ENCODE data around the gene MFGE8. TPM values are rescaled to one million over a fixed set of nuclear protein-coding genes. Genes with fewer than 3 reads are reported as not detected.
A peak's percentile ranks its signal among the peaks of the same experiment; 100 is the strongest.

MFGE8 gene
- total and polyA plus RNA-seq, 9 donors, result 65.2 to 162 (median 117) TPM

GRCh38 chr15:88908697-88909621 lies 4.2 kb downstream of the MFGE8 start:
- peaks cover 62% of the 10 kb centered on the region for H3K4me1 ChIP-seq (ENCODE audit: control insufficient read depth, insufficient read depth, low read length)
- peaks cover 49% of the 10 kb centered on the region for H3K36me3 ChIP-seq (ENCODE audit: control insufficient read depth, insufficient read depth, low read length)
- no peaks in the 10 kb centered on the region for H3K27me3 ChIP-seq (ENCODE audit: control insufficient read depth, insufficient read depth, low read length)
- H3K27ac ChIP-seq (ENCODE audit: low read length), result peak overlapping the region; percentile 3
- DNase-seq, result no peak
- no peak overlapping the region for H3K4me3 ChIP-seq (ENCODE audit: low read length)
- no peaks in the 10 kb centered on the region for H3K9me3 ChIP-seq (replicated peaks; ENCODE audit: control insufficient read depth, low read depth, low read length)
- WGBS (ENCODE audit: insufficient coverage), result 57% methylated on average over 10 of the region's 16 CpGs

- Histone ChIP-seq H3K36me3 (ENCODE audit: control insufficient read depth, insufficient read depth, low read length) (peaks cover 53% of the 10 kb centered on the region), H3K27ac (ENCODE audit: low read length) (no peak overlapping the region), H3K9me3 (replicated peaks; ENCODE audit: control insufficient read depth, low read depth, low read length) (no peaks in the 10 kb centered on the region), H3K27me3 (ENCODE audit: control insufficient read depth, insufficient read depth, low read length) (no peaks in the 10 kb centered on the region), H3K4me3 (ENCODE audit: low read length) (no peak overlapping the region), H3K4me1 (ENCODE audit: control insufficient read depth, insufficient read depth, low read length) (peaks cover 59% of the 10 kb centered on the region)
- WGBS (ENCODE audit: insufficient coverage), result 86% methylated on average over 10 of the region's 12 CpGs
- no peak for DNase-seq
These were observed 5.1 kb downstream of the MFGE8 start for GRCh38 chr15:88908123-88908522.

- Histone ChIP-seq H3K36me3 (ENCODE audit: control insufficient read depth, insufficient read depth, low read length) (peaks cover 63% of the 10 kb centered on the region), H3K4me3 (ENCODE audit: low read length) (no peak overlapping the region), H3K27me3 (ENCODE audit: control insufficient read depth, insufficient read depth, low read length) (no peaks in the 10 kb centered on the region), H3K9me3 (replicated peaks; ENCODE audit: control insufficient read depth, low read depth, low read length) (no peaks in the 10 kb centered on the region), H3K27ac (ENCODE audit: low read length) (no peak overlapping the region), H3K4me1 (ENCODE audit: control insufficient read depth, insufficient read depth, low read length) (peaks cover 53% of the 10 kb centered on the region)
- WGBS (ENCODE audit: insufficient coverage), result 84% methylated on average over 12 of the region's 14 CpGs
- DNase-seq, result no peak
These were observed 6.1 kb downstream of the MFGE8 start for GRCh38 chr15:88907111-88907510.

- WGBS (ENCODE audit: insufficient coverage), result 94% methylated on average over 7 of the region's 7 CpGs
- DNase-seq, result no peak
- no peaks in the 10 kb centered on the region for H3K27me3 ChIP-seq (ENCODE audit: control insufficient read depth, insufficient read depth, low read length)
- no peaks in the 10 kb centered on the region for H3K9me3 ChIP-seq (replicated peaks; ENCODE audit: control insufficient read depth, low read depth, low read length)
- no peak overlapping the region for H3K27ac ChIP-seq (ENCODE audit: low read length)
- peaks cover 47% of the 10 kb centered on the region for H3K4me1 ChIP-seq (ENCODE audit: control insufficient read depth, insufficient read depth, low read length)
- no peak overlapping the region for H3K4me3 ChIP-seq (ENCODE audit: low read length)
- H3K36me3 ChIP-seq (ENCODE audit: control insufficient read depth, insufficient read depth, low read length), result peaks cover 69% of the 10 kb centered on the region
These were observed 6.6 kb downstream of the MFGE8 start for GRCh38 chr15:88906551-88906950.

DNA sequence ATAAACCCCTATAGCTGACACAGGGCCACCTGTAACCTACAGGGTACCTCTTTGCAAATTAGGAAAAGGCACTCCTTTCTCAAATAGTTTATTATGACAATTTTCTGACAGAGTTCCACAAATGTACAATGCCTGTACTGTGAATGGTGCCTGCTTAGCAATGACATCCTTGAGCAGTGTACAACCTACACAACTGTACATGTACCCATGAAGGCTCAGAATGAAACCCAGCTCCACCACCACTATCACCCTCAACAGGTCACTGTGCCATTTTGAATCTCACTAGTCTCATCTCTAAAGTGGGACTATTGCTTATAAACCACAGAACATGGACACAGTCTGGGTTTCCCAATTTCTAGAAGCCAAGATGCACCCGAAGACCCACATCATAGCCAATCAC lies 7.0 kb downstream of the MFGE8 start:
- Histone ChIP-seq H3K4me3 (ENCODE audit: low read length) (no peak overlapping the region), H3K4me1 (ENCODE audit: control insufficient read depth, insufficient read depth, low read length) (peaks cover 43% of the 10 kb centered on the region), H3K9me3 (replicated peaks; ENCODE audit: control insufficient read depth, low read depth, low read length) (no peaks in the 10 kb centered on the region), H3K27ac (ENCODE audit: low read length) (no peak overlapping the region), H3K36me3 (ENCODE audit: control insufficient read depth, insufficient read depth, low read length) (peaks cover 73% of the 10 kb centered on the region), H3K27me3 (ENCODE audit: control insufficient read depth, insufficient read depth, low read length) (no peaks in the 10 kb centered on the region)
- no peak for DNase-seq
- WGBS (ENCODE audit: insufficient coverage), result 100% methylated on average over 1 of the region's 1 CpG

DNA sequence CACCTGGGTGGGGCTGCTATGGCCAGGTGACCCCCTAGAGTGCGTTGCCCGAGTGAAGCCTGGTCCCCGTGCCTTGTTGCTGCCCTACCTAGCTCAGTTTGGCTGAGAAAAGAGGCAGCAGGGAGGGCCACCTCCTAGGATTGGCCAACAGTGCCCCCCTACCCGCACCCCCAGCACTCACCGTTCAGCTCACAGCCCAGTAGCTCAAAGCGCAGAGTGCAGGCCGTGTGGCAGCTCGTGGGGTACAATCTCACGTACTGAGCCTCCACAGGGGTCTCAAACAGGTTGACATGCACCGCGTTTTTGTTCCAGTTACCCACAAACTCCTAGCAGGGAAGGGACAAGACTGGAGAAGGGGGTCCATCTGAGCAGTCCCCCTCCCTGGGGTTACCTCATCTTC lies 7.6 kb downstream of the MFGE8 start:
- Histone ChIP-seq H3K9me3 (replicated peaks; ENCODE audit: control insufficient read depth, low read depth, low read length) (no peaks in the 10 kb centered on the region), H3K4me3 (ENCODE audit: low read length) (no peak overlapping the region), H3K27ac (ENCODE audit: low read length) (no peak overlapping the region), H3K36me3 (ENCODE audit: control insufficient read depth, insufficient read depth, low read length) (peaks cover 73% of the 10 kb centered on the region), H3K27me3 (ENCODE audit: control insufficient read depth, insufficient read depth, low read length) (no peaks in the 10 kb centered on the region), H3K4me1 (ENCODE audit: control insufficient read depth, insufficient read depth, low read length) (peaks cover 37% of the 10 kb centered on the region)
- 90% methylated on average over 7 of the region's 11 CpGs for WGBS (ENCODE audit: insufficient coverage)
- no peak for DNase-seq

GRCh38 chr15:88904624-88905327 lies 8.4 kb downstream of the MFGE8 start:
- H3K36me3 ChIP-seq (ENCODE audit: control insufficient read depth, insufficient read depth, low read length), result peaks cover 72% of the 10 kb centered on the region
- whole genome bisulfite sequencing (ENCODE audit: insufficient coverage), result 10% methylated on average over 5 of the region's 10 CpGs
- H3K27ac ChIP-seq (ENCODE audit: low read length), result peak overlapping the region; percentile 35
- H3K27me3 ChIP-seq (ENCODE audit: control insufficient read depth, insufficient read depth, low read length), result no peaks in the 10 kb centered on the region
- no peak overlapping the region for H3K4me3 ChIP-seq (ENCODE audit: low read length)
- H3K9me3 ChIP-seq (replicated peaks; ENCODE audit: control insufficient read depth, low read depth, low read length), result no peaks in the 10 kb centered on the region
- peaks cover 30% of the 10 kb centered on the region for H3K4me1 ChIP-seq (ENCODE audit: control insufficient read depth, insufficient read depth, low read length)
- peak; percentile 87 for DNase-seq

GRCh38 chr15:88904257-88904623 lies 8.9 kb downstream of the MFGE8 start:
- no peaks in the 10 kb centered on the region for H3K9me3 ChIP-seq (replicated peaks; ENCODE audit: control insufficient read depth, low read depth, low read length)
- no peak overlapping the region for H3K4me3 ChIP-seq (ENCODE audit: low read length)
- DNase-seq, result no peak
- H3K36me3 ChIP-seq (ENCODE audit: control insufficient read depth, insufficient read depth, low read length), result peaks cover 72% of the 10 kb centered on the region
- H3K27me3 ChIP-seq (ENCODE audit: control insufficient read depth, insufficient read depth, low read length), result no peaks in the 10 kb centered on the region
- H3K4me1 ChIP-seq (ENCODE audit: control insufficient read depth, insufficient read depth, low read length), result peaks cover 25% of the 10 kb centered on the region
- 50% methylated on average over 2 of the region's 2 CpGs for WGBS (ENCODE audit: insufficient coverage)
- H3K27ac ChIP-seq (ENCODE audit: low read length), result no peak overlapping the region

DNA sequence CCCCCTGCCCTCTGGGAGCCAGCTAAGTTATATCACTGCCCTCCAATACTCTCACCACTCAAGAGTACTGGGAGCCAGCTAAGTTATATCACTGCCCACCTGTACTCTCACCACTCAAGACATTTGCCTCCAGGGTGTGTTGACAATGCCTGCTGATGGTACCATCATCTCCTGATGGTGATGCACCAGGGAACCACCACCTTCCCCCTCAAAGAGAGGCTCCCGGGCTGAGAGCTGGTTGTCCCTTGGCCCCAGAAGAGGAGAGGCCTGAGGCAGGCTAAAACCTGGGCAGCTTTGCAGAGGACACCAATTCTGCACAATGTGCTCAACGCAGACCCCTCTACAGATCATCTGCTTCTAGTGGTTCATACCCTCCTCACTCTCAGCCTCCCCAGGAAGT lies 10.3 kb downstream of the MFGE8 start:
- Histone ChIP-seq H3K36me3 (ENCODE audit: control insufficient read depth, insufficient read depth, low read length) (peaks cover 65% of the 10 kb centered on the region), H3K27me3 (ENCODE audit: control insufficient read depth, insufficient read depth, low read length) (no peaks in the 10 kb centered on the region), H3K4me3 (ENCODE audit: low read length) (no peak overlapping the region), H3K4me1 (ENCODE audit: control insufficient read depth, insufficient read depth, low read length) (peaks cover 24% of the 10 kb centered on the region), H3K27ac (ENCODE audit: low read length) (no peak overlapping the region), H3K9me3 (replicated peaks; ENCODE audit: control insufficient read depth, low read depth, low read length) (no peaks in the 10 kb centered on the region)
- WGBS (ENCODE audit: insufficient coverage), result no CpG with 5 or more reads among the region's 2 CpGs
- DNase-seq, result no peak

DNA sequence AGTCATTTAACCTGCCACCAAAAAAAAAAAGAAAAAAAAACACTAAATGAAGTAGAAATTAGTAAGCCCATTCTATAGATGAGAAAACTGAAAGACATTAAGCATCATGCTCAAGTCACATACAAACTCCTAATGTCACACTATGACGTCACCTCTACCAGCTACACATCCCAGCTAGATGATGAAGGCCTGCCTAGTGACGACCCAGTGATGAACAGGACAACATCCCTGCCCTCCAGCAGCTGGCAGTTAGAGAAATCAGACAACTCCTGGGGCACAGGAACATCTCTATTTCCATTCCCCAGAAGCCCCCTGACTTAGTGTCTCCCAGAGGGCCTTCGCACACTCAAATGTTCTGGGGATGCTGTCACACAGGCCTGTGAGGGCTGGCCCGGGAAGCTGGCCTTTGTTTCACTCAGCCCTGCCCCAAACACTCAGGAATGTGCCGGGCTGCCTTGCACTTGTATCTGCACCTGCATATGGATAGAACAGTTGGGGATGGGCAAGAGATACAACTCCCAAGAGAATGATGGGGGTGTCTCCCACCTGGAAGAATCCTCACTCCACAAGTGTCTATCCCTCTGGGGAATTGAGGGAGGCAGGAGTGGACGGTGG lies 10.9 kb downstream of the MFGE8 start:
- no peaks in the 10 kb centered on the region for H3K27me3 ChIP-seq (ENCODE audit: control insufficient read depth, insufficient read depth, low read length)
- H3K4me1 ChIP-seq (ENCODE audit: control insufficient read depth, insufficient read depth, low read length), result peaks cover 29% of the 10 kb centered on the region
- 71% methylated on average over 2 of the region's 6 CpGs for WGBS (ENCODE audit: insufficient coverage)
- H3K9me3 ChIP-seq (replicated peaks; ENCODE audit: control insufficient read depth, low read depth, low read length), result no peaks in the 10 kb centered on the region
- H3K36me3 ChIP-seq (ENCODE audit: control insufficient read depth, insufficient read depth, low read length), result peaks cover 65% of the 10 kb centered on the region
- no peak for DNase-seq
- no peak overlapping the region for H3K4me3 ChIP-seq (ENCODE audit: low read length)
- no peak overlapping the region for H3K27ac ChIP-seq (ENCODE audit: low read length)
